VCaP (cell line): ENCODE data around the gene CHD5.
"Not testable (repeated sequence)": the region's sequence is repeated elsewhere in the genome, so short reads cannot be mapped to it uniquely, and the experiment has no call there.

Source experiments
- H3K27ac ChIP-seq: fragments of 450-650 bp; 2 replicates; pipeline ENCODE4 v1.5.1; 2017
- TF ChIP-seq, protein P1 (sequence below): fragments of 450-650 bp; conservative IDR thresholded peaks from 2 replicates; pipeline ENCODE4 v1.5.1; 2017; ENCODE audit warnings: mild to moderate bottlenecking, moderate library complexity

CHD5 gene

DNA sequence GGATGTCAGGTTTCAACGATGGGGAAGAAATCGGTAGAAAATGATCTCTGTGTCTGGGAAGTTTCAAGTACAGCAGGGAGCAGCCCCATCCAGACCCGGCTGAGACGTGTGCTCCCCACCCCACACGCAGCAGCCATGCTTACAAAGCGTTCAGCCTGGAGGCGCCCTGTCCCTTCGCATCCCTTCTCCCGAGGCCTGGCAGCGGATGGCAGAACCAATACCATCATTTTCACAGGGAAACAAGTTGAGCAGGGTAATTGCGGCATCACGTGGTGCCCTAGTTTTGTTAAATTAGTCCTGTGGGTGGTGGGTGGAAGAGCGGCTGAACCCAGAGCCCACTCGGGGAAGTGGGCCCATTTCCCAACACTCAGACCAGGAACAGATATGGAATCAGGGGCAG, 110.5 kb downstream of the CHD5 start:
- TF ChIP-seq, protein P1, sequence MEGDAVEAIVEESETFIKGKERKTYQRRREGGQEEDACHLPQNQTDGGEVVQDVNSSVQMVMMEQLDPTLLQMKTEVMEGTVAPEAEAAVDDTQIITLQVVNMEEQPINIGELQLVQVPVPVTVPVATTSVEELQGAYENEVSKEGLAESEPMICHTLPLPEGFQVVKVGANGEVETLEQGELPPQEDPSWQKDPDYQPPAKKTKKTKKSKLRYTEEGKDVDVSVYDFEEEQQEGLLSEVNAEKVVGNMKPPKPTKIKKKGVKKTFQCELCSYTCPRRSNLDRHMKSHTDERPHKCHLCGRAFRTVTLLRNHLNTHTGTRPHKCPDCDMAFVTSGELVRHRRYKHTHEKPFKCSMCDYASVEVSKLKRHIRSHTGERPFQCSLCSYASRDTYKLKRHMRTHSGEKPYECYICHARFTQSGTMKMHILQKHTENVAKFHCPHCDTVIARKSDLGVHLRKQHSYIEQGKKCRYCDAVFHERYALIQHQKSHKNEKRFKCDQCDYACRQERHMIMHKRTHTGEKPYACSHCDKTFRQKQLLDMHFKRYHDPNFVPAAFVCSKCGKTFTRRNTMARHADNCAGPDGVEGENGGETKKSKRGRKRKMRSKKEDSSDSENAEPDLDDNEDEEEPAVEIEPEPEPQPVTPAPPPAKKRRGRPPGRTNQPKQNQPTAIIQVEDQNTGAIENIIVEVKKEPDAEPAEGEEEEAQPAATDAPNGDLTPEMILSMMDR = no peak
- no peak overlapping the region for H3K27ac ChIP-seq

DNA sequence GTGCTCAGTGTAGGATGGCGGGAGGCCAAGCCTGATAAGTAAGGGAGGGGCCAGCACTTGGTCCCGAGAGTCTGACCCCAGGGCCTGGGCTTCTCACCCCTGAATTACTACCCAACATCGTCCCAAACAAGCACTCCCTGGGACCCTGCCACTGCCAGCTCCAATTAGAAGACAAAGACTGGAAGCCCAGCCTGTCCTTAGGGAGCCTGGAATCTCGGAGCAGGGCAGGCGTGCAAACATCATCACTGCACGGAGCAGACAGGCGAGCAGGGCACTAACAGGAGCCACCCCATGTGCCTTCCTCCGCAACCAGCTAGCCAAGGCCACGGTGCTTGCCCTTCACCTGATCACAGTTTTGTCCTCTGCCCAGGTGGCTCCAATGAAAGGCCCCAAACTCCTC, 111.2 kb downstream of the CHD5 start:
- TF ChIP-seq, protein P1 = no peak
- no peak overlapping the region for H3K27ac ChIP-seq

DNA sequence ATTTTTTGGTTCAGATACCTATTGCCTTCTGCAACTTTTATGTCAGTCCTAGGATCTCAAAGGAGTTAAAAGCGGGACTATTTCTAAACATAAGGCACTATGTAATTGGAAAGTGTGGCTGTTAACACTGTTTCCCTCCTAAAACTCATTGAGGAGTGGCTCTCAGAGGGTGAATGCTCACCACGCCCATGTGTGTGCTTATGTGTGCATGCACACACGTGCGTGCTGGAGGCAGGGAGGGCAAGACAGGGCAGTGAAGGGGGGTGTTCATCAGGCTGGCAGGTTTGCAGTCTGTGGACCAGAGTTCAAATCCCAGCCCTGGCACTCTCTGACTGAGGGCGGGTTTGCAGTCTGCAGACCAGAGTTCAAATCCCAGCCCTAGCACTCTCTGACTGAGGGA, 112.0 kb downstream of the CHD5 start:
- no peak overlapping the region for H3K27ac ChIP-seq
- TF ChIP-seq, protein P1 = no peak

DNA sequence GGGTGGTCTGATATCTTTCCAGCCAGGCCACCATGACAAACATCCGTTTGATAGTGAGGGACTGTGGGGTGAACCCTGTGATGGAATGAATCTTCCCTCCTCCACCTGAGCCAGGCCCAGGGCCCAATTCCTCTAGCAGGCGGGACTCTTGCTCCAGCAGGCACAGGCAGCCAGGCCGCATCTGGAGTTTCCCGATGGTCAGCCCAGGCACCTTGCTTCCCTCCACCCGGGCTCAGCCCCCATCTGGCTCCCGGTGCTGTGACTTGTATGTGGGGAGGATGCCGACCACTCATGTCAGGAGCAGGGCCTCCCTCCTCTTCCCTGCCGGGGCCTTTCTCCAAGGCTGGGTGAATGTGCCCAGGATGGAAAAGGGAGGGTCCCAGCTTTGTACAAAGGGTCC, 113.4 kb downstream of the CHD5 start:
- H3K27ac ChIP-seq = no peak overlapping the region
- TF ChIP-seq, protein P1 = no peak

DNA sequence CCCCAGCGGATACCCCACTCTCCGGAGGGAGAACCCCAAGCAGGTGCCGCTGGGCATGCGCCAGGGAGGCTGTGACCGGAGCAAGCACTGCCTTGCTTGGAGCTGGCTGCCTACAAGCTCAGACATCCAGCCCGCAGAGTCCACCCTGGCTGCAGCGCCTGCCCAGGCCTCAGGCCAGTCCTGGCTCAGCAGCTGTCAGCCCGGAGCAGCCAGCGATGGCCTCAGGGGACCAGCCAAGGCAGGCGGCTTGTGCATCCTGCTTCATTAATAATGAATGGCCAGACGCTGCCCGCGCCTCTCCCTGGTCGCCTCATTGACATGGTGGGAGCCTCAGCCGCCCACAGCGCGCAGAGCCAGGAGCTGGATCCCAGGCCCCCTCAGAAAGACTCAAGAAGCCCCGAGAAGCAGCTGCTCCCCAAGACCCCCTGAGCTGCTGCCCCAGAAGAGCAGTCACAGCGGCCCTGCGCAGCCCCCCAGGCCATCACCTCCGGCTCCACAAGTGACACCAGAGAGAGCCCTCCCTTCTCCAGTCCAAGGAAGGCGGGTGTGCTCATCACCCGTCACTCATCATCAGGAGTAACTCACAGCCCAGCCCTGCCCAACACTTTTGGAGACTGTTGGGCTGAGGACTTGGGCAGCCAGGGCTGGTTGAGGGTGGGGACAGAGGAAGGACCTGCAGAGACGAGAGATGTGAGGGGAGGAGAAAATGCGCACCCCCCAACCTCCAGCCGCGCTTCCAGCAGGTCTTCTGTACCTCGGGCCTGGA, 114.8 kb downstream of the CHD5 start:
- TF ChIP-seq, protein P1 = no peak
- H3K27ac ChIP-seq = no peak overlapping the region

DNA sequence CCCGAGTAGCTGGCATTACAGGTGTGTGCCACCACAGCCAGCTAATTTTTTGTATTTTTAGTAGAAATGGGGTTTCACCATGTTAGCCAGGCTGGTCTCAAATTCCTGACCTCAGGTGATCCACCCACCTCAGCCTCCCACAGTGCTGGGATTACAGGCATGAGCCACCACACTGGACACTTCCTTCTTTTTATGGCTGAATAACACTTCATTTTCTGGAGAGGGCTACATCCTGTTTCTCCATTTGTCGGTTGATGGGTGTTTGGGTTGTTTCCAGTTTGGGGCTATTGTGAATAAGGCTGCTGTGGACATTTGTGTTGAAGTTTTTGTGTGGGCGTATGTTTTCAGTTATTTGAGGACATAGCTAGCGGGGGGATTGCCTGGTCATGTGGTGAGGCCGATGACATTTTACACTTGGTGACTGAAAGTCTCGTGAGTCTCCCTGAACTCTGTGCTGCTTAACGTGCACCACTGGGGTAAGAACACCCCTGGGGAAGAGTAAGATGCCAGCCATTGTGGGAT, 116.5 kb downstream of the CHD5 start:
- H3K27ac ChIP-seq = not testable (repeated sequence)

DNA sequence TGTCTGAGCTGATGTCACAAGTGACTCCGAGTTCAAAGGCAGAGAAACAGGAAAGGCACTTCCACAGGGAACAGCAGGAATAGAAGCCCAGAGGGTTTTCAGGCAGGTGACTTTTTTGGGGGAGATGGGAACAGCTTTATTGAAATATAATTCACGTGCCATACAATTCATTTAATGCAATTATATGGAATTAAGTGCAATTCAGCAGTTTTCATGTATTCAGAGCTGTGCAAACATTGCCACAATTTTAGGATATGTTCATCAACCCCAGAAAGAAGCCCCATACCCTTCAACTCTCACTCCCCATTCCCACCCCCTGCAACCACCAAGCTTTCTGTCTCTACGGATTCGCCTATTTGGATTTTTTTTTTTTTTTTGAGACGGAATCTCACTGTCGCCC, 117.5 kb downstream of the CHD5 start:
- H3K27ac ChIP-seq = no peak overlapping the region
- TF ChIP-seq, protein P1 = no peak

DNA sequence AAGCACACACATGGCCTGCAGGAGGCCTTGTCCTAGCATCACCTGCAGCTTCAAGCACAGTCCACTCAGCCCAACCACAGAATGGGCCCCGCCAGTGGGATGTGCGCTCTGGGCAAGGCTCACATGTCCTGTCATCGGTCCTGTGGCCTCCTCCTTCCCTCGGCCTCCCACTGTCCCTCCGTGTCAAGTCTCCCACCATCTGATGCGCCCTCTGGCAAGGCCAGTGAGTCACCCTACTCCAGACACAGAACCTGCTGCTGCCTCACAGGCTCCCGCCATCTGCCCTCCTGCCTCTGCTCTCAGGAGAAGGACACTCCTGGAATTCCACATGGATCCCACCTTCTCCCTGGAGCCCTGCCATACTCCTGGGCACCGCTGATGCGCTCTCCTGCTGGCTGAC, 120.3 kb downstream of the CHD5 start:
- H3K27ac ChIP-seq = peak overlapping the region; percentile 91
- TF ChIP-seq, protein P1 = no peak
